ENCODE results near the gene ADAMTSL5. TPM values are rescaled to one million over a fixed set of nuclear protein-coding genes. Genes with fewer than 3 reads are reported as not detected.

The ADAMTSL5 gene
- total RNA-seq, 1 donor = 1.1 TPM

- no peak for DNase-seq (ENCODE audit: insufficient read length, low spot score, missing footprints)
- Histone ChIP-seq H3K27ac (ENCODE audit: low read depth, low read length) (no peak overlapping the region), H3K4me3 (ENCODE audit: insufficient read depth, low read length) (no peak overlapping the region), H3K36me3 (ENCODE audit: insufficient read depth, low read length) (no peaks in the 10 kb centered on the region), H3K27me3 (ENCODE audit: insufficient read depth, low read length) (peaks cover 44% of the 10 kb centered on the region), H3K4me1 (ENCODE audit: insufficient read depth, low read length) (no peaks in the 10 kb centered on the region), H3K79me2 (ENCODE audit: insufficient read depth, low read length) (no peaks in the 10 kb centered on the region), H3K4me2 (ENCODE audit: insufficient read depth, low read length) (no peak overlapping the region), H3K9me3 (ENCODE audit: low read depth, low read length) (no peaks in the 10 kb centered on the region), H4K20me1 (ENCODE audit: insufficient read depth, low read length) (peaks cover 38% of the 10 kb centered on the region), H2AFZ (ENCODE audit: low read length) (no peak overlapping the region)
- no peak for TF ChIP-seq CTCF (IDR thresholded peaks at IDR 0.05; ENCODE audit: extremely low read depth, low read depth, low read length)
These were observed 46.8 kb downstream of the ADAMTSL5 start for GRCh38 chr19:1466018-1466460.

- Histone ChIP-seq H3K27me3 (ENCODE audit: insufficient read depth, low read length) (peaks cover 38% of the 10 kb centered on the region), H3K4me2 (ENCODE audit: insufficient read depth, low read length) (no peak overlapping the region), H2AFZ (ENCODE audit: low read length) (no peak overlapping the region), H3K9me3 (ENCODE audit: low read depth, low read length) (no peaks in the 10 kb centered on the region), H3K4me1 (ENCODE audit: insufficient read depth, low read length) (no peaks in the 10 kb centered on the region), H3K4me3 (ENCODE audit: insufficient read depth, low read length) (no peak overlapping the region), H4K20me1 (ENCODE audit: insufficient read depth, low read length) (peaks cover 32% of the 10 kb centered on the region), H3K79me2 (ENCODE audit: insufficient read depth, low read length) (no peaks in the 10 kb centered on the region), H3K27ac (ENCODE audit: low read depth, low read length) (no peak overlapping the region), H3K36me3 (ENCODE audit: insufficient read depth, low read length) (no peaks in the 10 kb centered on the region)
- peak; percentile 97 for DNase-seq (ENCODE audit: insufficient read length, low spot score, missing footprints)
- TF ChIP-seq CTCF (IDR thresholded peaks at IDR 0.05; ENCODE audit: extremely low read depth, low read depth, low read length) = peak; percentile 31
These were observed 47.4 kb downstream of the ADAMTSL5 start for GRCh38 chr19:1465191-1466016.

- TF ChIP-seq CTCF (IDR thresholded peaks at IDR 0.05; ENCODE audit: extremely low read depth, low read depth, low read length) = no peak
- no peak for DNase-seq (ENCODE audit: insufficient read length, low spot score, missing footprints)
- Histone ChIP-seq H3K9me3 (ENCODE audit: low read depth, low read length) (no peaks in the 10 kb centered on the region), H3K79me2 (ENCODE audit: insufficient read depth, low read length) (no peaks in the 10 kb centered on the region), H3K27me3 (ENCODE audit: insufficient read depth, low read length) (peaks cover 17% of the 10 kb centered on the region), H3K4me2 (ENCODE audit: insufficient read depth, low read length) (no peak overlapping the region), H4K20me1 (ENCODE audit: insufficient read depth, low read length) (peaks cover 27% of the 10 kb centered on the region), H3K27ac (ENCODE audit: low read depth, low read length) (no peak overlapping the region), H2AFZ (ENCODE audit: low read length) (no peak overlapping the region), H3K4me1 (ENCODE audit: insufficient read depth, low read length) (no peaks in the 10 kb centered on the region), H3K36me3 (ENCODE audit: insufficient read depth, low read length) (no peaks in the 10 kb centered on the region), H3K4me3 (ENCODE audit: insufficient read depth, low read length) (no peak overlapping the region)
These were observed 51.0 kb downstream of the ADAMTSL5 start for GRCh38 chr19:1461862-1462261.
